Memory B cell (primary cell): ENCODE results near the gene MTHFR.

Source experiments
- ATAC-seq: fragments of 150-1000 bp; cut with Tn5 transposase; 2 replicates; pipeline ENCODE4 v1.10.0; 2021; ENCODE audit warnings: low read depth, mild to moderate bottlenecking, moderate library complexity
- DNase-seq, 2 donors: peaks; one replicate each; pipeline ENCODE4 v3.0.0; 2022; ENCODE audit warnings: low spot score in 2 of 2
- H3K27ac Mint-ChIP-seq: one replicate; pipeline ENCODE4 v1.8.0; 2022; ENCODE audit warnings: mild to moderate bottlenecking, moderate library complexity, mixed read lengths
- H3K27me3 Mint-ChIP-seq: one replicate; pipeline ENCODE4 v1.8.0; 2022; ENCODE audit warnings: mixed read lengths
- H3K36me3 Mint-ChIP-seq: one replicate; pipeline ENCODE4 v1.8.0; 2022; ENCODE audit warnings: mild to moderate bottlenecking, mixed read lengths
- H3K4me1 Mint-ChIP-seq: one replicate; pipeline ENCODE4 v1.8.0; 2022; ENCODE audit warnings: mixed read lengths
- H3K4me3 Mint-ChIP-seq: one replicate; pipeline ENCODE4 v1.8.0; 2022; ENCODE audit warnings: mild to moderate bottlenecking, moderate library complexity, mixed read lengths
- H3K9me3 Mint-ChIP-seq: one replicate; pipeline ENCODE4 v1.8.0; 2022; ENCODE audit warnings: mixed read lengths

Gene MTHFR

GRCh38 chr1:11738783-11739182, 67.0 kb downstream of the MTHFR start:
- no peaks in the 10 kb centered on the region for H3K36me3 Mint-ChIP-seq
- H3K4me3 Mint-ChIP-seq: no peak overlapping the region
- H3K9me3 Mint-ChIP-seq: no peaks in the 10 kb centered on the region
- DNase-seq (no peak), ATAC-seq (no peak)
- peaks cover 22% of the 10 kb centered on the region for H3K4me1 Mint-ChIP-seq
- no peak overlapping the region for H3K27ac Mint-ChIP-seq
- H3K27me3 Mint-ChIP-seq: no peaks in the 10 kb centered on the region

DNA sequence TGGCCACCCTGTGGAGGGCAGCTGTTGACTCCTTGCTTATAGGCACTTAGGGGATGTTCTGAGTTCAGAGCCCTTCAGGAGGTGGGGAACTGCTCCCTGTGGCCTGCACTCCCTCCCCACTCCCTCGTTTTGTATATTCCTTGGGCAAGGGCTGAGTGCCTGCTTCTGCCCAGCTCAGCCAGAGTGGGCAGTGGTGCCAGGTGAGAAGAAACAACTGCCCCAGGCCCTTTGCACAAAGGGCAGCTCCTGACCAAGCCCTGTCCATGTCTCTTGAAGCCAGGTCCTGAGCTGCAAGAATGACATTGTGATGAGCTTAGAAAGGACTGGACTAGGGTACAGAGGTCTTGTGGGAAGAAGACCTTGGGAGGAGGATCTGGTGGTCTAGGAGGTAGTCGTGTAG, 67.7 kb downstream of the MTHFR start:
- Mint-ChIP-seq H3K4me3 (no peak overlapping the region), H3K27me3 (no peaks in the 10 kb centered on the region), H3K36me3 (no peaks in the 10 kb centered on the region), H3K4me1 (peaks cover 22% of the 10 kb centered on the region), H3K9me3 (no peaks in the 10 kb centered on the region), H3K27ac (no peak overlapping the region)
- ATAC-seq (no peak), DNase-seq (no peak)

DNA sequence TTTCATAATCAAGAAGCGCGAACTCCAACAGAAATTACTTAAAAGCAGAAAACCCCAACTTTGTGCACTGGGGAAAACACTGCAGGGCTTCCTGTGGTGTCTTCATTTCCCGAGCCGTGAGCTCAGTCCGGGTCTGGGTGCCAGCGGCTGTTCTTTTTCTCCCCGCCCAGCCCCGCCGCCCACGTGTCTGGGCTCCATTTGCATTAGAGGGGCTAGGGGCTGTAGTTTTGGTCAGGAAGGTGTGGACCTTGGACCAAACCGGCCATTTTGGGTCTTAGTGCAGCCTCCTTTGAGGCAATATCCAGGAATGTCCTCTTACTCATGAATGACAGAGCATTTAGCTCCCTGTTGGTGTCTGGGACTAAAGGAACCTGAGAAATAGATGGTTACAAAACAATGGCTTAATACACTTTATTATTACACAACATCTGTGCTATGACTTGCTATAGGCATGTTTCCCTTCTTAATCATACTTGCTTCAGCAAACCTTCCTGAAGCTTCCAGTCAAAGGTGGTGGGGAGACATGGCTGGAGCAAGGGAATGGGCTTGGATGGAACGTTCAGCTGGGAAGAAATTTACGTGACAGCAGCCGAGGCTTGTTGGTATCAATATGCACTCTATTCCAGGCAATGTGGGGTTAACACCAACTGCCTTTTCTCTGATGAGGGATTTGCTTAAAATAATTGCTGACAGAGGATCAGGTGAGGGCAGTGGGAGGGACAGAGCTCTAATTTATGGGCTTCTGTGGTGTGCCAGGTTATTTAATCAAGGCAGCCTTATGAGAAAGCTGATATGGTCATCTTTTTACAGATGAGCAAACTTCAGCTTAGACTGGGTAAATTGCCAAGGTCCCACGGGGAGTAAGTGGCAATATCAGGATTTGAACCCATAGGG, 68.8 kb downstream of the MTHFR start:
- DNase-seq: no peak
- Mint-ChIP-seq H3K4me1 (peaks cover 22% of the 10 kb centered on the region), H3K4me3 (peak overlapping the region; percentile 99), H3K36me3 (no peaks in the 10 kb centered on the region), H3K27me3 (no peaks in the 10 kb centered on the region), H3K9me3 (no peaks in the 10 kb centered on the region), H3K27ac (peak overlapping the region; percentile 87)
- peak; percentile 50 for ATAC-seq

GRCh38 chr1:11735854-11736745, 69.7 kb downstream of the MTHFR start, which contains the start of gene AGTRAP:
Gene AGTRAP, plus strand, starts transcription at chr1:11736136. Its CDS starts 73 bp downstream, at chr1:11736209.
- H3K4me1 Mint-ChIP-seq: peaks cover 27% of the 10 kb centered on the region
- no peaks in the 10 kb centered on the region for H3K9me3 Mint-ChIP-seq
- H3K4me3 Mint-ChIP-seq: peak within 1 kb of the TSS; percentile 99
- H3K27ac Mint-ChIP-seq: peak within 1 kb of the TSS; percentile 87
- peak; percentile 80 to 83 for DNase-seq
- ATAC-seq: peak; percentile 92
- no peaks in the 10 kb centered on the region for H3K36me3 Mint-ChIP-seq
- no peaks in the 10 kb centered on the region for H3K27me3 Mint-ChIP-seq
